Upper lobe of left lung (tissue), 6 donors: ENCODE measurements around the gene COL8A1. TPM values are rescaled to one million over a fixed set of nuclear protein-coding genes. Genes with fewer than 3 reads are reported as not detected.

Experiments used
- ATAC-seq, 2 donors: fragments of 200-7000 bp; cut with Tn5 transposase; one replicate each; pipeline ENCODE4 v1.9.1; 2022; ENCODE audit warnings: mild to moderate bottlenecking in 2 of 2, moderate library complexity in 2 of 2; ENCODE audit not compliant: low FRiP score in 2 of 2
- DNase-seq, 2 donors: peaks; one replicate each; pipeline ENCODE4 v3.0.0-alpha.2; 2019 to 2020
- H3K27ac ChIP-seq, 4 donors: fragments of 200-600 bp; sonication (generic); one replicate each; pipeline ENCODE4 v1.5.1; 2016 to 2019
- H3K27me3 ChIP-seq, 4 donors: fragments of 200-600 bp; sonication (generic); one replicate each; pipeline ENCODE4 v1.5.1; 2017 to 2019
- H3K36me3 ChIP-seq, 4 donors: fragments of 200-600 bp; sonication (generic); one replicate each; pipeline ENCODE4 v1.5.1; 2016 to 2019
- H3K4me1 ChIP-seq, 4 donors: fragments of 200-600 bp; sonication (generic); one replicate each; pipeline ENCODE4 v1.5.1; 2018 to 2019
- H3K4me3 ChIP-seq, 4 donors: fragments of 200-600 bp; sonication (generic); one replicate each; pipeline ENCODE4 v1.5.1; 2017 to 2019; ENCODE audit warnings: mild to moderate bottlenecking in 2 of 4, moderate library complexity in 1 of 4
- H3K9me3 ChIP-seq, 4 donors: fragments of 200-600 bp; sonication (generic); one replicate each; pipeline ENCODE4 v1.5.1; 2018 to 2019
- CTCF ChIP-seq, 6 experiments: fragments of 450-650 bp in 4 of 6; fragments of 200-600 bp in 2 of 6; sonication (generic) in 2 of 6; IDR thresholded peaks; one replicate each; pipeline ENCODE4 v1.5.1; 2016 to 2019; ENCODE audit warnings: antibody characterized with exemption in 6 of 6
- EP300 ChIP-seq, 4 donors: sonication (generic); formaldehyde crosslinking; IDR thresholded peaks; one replicate each; pipeline ENCODE4 v1.5.1; 2017; ENCODE audit warnings: antibody characterized with exemption in 4 of 4, control low read depth in 2 of 4
- POLR2A ChIP-seq, 4 donors: fragments of 450-650 bp; IDR thresholded peaks; one replicate each; pipeline ENCODE4 v1.5.1; 2016 to 2017; ENCODE audit warnings: antibody characterized with exemption in 4 of 4, mild to moderate bottlenecking in 2 of 4
- POLR2AphosphoS5 ChIP-seq, 2 donors: sonication (generic); formaldehyde crosslinking; IDR thresholded peaks; one replicate each; pipeline ENCODE4 v1.5.1; 2017; ENCODE audit warnings: antibody characterized with exemption in 2 of 2
- WGBS, 2 donors: methylation state at CpG; one replicate each; pipeline ENCODE4 v1.1.5; 2017 to 2018; 5-methylcytosine and 5-hydroxymethylcytosine counted together
- total RNA-seq, 6 donors: library from RNA; depleted of rRNA in 4 of 6; stranded (reverse); fragments of >200 nt in 4 of 6; gene quantifications; one replicate each; pipeline versions ENCODE4 v1.1.0 to v1.2.1, GENCODE V29; 2016 to 2021
- donor health status: DM: no; HTN: no; CAD: no; lungs with moderate emphysema.
- donor health status: DM: no; HTN: yes; CAD: no; lungs with severe emphysema.

Gene COL8A1
- total RNA-seq, 6 donors from 2014 or later = 22.0 to 209 (median 115) TPM

DNA sequence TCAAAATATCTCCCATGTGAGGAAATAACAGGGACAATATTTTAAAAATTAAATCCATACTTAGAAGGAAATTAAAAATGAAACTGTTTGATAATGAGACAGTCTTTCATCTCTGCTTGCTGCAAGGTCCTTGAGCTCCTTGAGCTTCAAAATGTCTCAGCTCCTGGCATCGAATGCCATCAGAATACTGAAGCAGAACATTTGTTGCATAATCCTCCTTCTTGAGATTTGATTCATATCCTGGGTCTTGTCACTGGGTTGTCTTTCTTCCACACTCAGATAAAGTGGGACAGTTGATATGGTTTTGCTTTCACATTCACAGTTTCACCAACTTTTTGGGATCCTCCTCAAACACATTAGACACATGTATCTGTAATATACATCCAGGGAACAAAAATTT lies 27.8 kb downstream of the COL8A1 start:
- DNase-seq = no peak
- no peak for ATAC-seq
- no peak overlapping the region for H3K4me3 ChIP-seq
- no peaks in the 10 kb centered on the region for H3K36me3 ChIP-seq
- H3K4me1 ChIP-seq = peaks cover 0 to 4% (median 0%) of the 10 kb centered on the region in 4 donors
- H3K27me3 ChIP-seq = no peaks in the 10 kb centered on the region
- TF ChIP-seq EP300 (IDR thresholded peaks at IDR 0.05) = no peak
- no peak for TF ChIP-seq CTCF (IDR thresholded peaks at IDR 0.05)
- TF ChIP-seq POLR2A (IDR thresholded peaks at IDR 0.05) = no peak
- no peak for TF ChIP-seq POLR2AphosphoS5 (IDR thresholded peaks at IDR 0.05)
- H3K27ac ChIP-seq = no peak overlapping the region
- WGBS, 2 donors = 41 to 54% methylated on average over 1 of the region's 1 CpG
- H3K9me3 ChIP-seq = no peaks in the 10 kb centered on the region

DNA sequence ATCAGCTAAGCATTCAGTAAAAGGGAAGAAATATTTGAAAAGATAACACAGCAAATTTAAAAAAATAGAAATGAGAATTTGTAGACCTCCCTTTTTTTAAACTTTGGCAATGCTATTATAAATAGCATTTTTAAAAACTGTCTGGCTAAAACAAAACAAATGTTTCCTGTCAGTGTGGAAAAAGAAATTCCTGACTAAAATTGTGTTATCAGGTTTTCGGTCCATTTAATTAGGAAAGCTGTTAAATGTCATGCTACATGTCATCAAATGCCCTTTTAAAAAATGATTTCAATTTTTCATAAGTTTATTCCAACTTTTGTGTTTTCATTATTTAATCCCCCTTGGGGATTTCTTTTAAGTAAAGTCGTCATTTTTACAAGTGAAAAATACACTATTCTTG lies 29.6 kb downstream of the COL8A1 start:
- DNase-seq = no peak
- ATAC-seq = no peak
- no peaks in the 10 kb centered on the region for H3K27me3 ChIP-seq
- no peaks in the 10 kb centered on the region for H3K36me3 ChIP-seq
- peaks cover 0 to 4% (median 0%) of the 10 kb centered on the region in 4 donors for H3K4me1 ChIP-seq
- TF ChIP-seq POLR2AphosphoS5 (IDR thresholded peaks at IDR 0.05) (no peak), CTCF (IDR thresholded peaks at IDR 0.05) (no peak), EP300 (IDR thresholded peaks at IDR 0.05) (no peak), POLR2A (IDR thresholded peaks at IDR 0.05) (no peak)
- H3K27ac ChIP-seq = no peak overlapping the region
- no peaks in the 10 kb centered on the region for H3K9me3 ChIP-seq
- WGBS, 2 donors = 61 to 62% methylated on average over 2 of the region's 2 CpGs
- no peak overlapping the region for H3K4me3 ChIP-seq

GRCh38 chr3:99669879-99670555 lies 31.6 kb downstream of the COL8A1 start:
- no peaks in the 10 kb centered on the region for H3K27me3 ChIP-seq
- no peaks in the 10 kb centered on the region for H3K9me3 ChIP-seq
- 73 to 84% methylated on average over 2 of the region's 2 CpGs for WGBS, 2 donors
- H3K4me3 ChIP-seq = no peak overlapping the region
- ATAC-seq (peak in 1 of 2 donors; percentile 21), DNase-seq (no peak)
- H3K4me1 ChIP-seq = peaks cover 0 to 3% (median 0%) of the 10 kb centered on the region in 4 donors
- no peaks in the 10 kb centered on the region for H3K36me3 ChIP-seq
- TF ChIP-seq POLR2A (IDR thresholded peaks at IDR 0.05) = no peak
- no peak for TF ChIP-seq EP300 (IDR thresholded peaks at IDR 0.05)
- no peak for TF ChIP-seq CTCF (IDR thresholded peaks at IDR 0.05)
- TF ChIP-seq POLR2AphosphoS5 (IDR thresholded peaks at IDR 0.05) = no peak
- H3K27ac ChIP-seq = no peak overlapping the region

DNA sequence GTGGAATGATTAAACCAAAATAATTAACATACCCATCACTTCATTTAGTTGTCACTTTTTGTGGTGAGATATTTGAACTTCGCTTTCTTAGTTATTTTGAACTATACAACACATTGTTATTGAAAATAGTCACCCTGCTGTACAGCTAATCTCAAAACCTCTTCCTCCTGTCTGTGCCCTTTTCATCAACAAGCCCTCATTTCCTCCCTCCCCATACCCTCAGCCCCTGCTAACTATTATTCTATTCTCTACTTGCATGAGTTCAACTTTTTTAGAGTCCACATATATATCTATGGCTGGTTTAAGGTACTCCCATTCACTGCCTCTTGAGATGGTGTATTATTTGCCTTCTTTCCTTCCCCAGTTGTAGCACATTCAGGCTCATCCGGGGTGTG lies 32.2 kb downstream of the COL8A1 start:
- Histone ChIP-seq H3K4me3 (no peak overlapping the region), H3K9me3 (no peaks in the 10 kb centered on the region), H3K36me3 (no peaks in the 10 kb centered on the region), H3K27ac (no peak overlapping the region), H3K4me1 (peaks cover 0 to 6% (median 0%) of the 10 kb centered on the region in 4 donors), H3K27me3 (no peaks in the 10 kb centered on the region)
- DNase-seq = no peak
- 67 to 69% methylated on average over 2 of the region's 2 CpGs for WGBS, 2 donors
- ATAC-seq = no peak
- TF ChIP-seq POLR2AphosphoS5 (IDR thresholded peaks at IDR 0.05) (no peak), CTCF (IDR thresholded peaks at IDR 0.05) (no peak), EP300 (IDR thresholded peaks at IDR 0.05) (no peak), POLR2A (IDR thresholded peaks at IDR 0.05) (no peak)
